Measurements from ENCODE around the gene ZNF578.
"Not testable (repeated sequence)": the region's sequence is repeated elsewhere in the genome, so short reads cannot be mapped to it uniquely, and the experiment has no call there.

ZNF578 gene

DNA sequence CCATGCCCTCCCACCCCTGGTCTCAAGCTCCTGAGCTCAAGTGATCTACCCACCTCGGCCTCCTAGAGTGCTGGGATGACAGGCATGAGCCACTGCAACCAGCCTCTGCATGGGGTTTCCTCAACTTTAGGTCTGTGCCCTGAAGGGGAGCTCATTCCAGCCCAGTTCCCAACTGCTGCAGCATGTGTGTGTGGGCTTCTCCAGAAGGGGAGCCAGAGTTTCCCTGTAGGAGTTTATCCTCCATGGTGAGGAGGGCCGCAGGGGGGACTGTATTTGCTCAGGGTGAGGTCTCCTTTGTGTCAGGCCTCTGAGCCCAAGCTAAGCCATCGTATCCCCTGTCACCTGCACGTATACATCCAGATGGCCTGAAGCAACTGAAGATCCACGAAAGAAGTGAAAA, 62.8 kb downstream of the ZNF578 start:
- no peak for DNase-seq

- DNase-seq, result no peak
Observed at GRCh38 chr19:52518646-52519045, 65.3 kb downstream of the ZNF578 start.

DNA sequence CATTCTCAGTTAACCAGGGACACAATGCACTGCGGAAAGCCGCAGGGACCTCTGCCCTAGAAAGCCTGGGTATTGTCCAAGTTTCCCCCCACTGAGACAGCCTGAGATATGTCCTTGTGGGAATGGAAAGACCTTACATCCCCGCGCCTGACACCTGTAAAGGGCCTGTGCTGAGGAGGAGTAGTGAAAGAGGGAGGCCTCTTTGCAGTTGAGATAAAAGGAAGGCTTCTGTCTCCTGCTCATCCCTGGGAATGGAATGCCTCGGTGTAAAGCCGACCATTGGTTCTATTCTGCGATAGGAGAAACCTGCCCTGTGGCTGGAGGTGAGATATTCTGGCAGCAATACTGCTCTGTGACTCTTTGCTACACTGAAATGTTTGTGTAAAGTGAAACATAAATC, 65.8 kb downstream of the ZNF578 start:
- not testable (repeated sequence) for DNase-seq

DNA sequence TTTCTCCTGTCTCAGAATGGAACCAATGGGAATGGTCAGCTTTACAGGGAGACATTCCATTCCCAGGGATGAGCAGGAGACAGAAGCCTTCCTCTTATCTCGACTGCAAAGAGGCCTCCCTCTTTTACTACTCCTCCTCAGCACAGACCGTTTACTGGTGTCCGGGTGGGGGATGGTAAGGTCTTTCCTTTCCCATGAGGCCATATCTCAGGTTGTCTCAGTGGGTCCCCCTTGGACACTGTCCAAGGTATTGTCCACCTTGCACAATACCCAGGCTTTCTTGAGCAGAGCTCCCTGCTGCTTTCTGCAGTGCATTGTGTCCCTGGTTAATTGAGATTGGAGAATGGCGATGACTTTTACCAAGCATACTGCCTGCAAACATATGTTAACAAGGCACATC, 66.7 kb downstream of the ZNF578 start:
- no peak for DNase-seq

DNA sequence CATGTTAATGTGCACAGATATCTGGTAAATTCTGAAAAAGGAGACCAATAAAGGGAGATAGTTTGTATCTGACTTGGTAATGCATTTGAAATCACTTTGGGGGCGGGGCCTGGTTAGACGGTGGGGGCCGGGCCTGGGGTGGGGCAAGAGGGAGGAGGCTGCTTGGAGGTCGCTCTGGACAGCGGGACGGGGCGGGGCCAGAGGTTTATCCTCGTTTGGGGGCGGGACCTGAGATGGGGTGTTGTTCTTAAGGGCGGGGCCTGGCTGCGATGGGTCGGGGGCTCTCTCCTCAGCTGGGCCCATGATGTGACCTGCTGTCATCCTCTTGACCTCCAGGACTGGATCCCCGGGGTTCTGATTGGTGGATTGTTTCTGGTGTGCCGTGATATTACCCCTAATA, 69.2 kb downstream of the ZNF578 start:
- DNase-seq, result no peak

DNA sequence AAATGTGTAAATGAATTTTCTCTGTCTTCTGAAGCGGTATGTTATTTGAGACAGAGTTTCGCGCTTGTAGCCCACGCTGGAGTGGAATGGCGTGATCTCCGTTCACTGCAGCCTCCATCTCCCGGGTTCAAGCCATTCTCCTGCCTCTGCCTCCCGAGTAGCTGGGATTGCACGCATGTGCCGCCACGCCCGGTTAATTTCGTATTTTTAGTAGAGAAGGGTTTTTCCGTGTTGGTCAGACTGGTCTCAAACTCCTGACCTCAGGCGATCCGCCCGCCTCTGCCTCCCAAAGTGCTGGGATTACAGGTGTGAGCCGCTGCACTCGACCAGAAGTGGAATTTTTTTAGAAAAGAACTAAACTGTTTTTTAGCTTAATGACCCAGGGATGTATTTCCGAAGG, 70.7 kb downstream of the ZNF578 start:
- no peak for DNase-seq

GRCh38 chr19:52527134-52527955, 74.0 kb downstream of the ZNF578 start, which contains the start of gene ZNF808:
TSS of gene ZNF808 (plus strand) at chr19:52527668. CDS start at chr19:52543285, 15,617 bp downstream.
- DNase-seq, result peak; percentile 89

- no peak for DNase-seq
Observed at GRCh38 chr19:52527956-52528351, 74.6 kb downstream of the ZNF578 start.

- DNase-seq, result no peak
Observed at GRCh38 chr19:52532480-52532879, 79.1 kb downstream of the ZNF578 start.

DNA sequence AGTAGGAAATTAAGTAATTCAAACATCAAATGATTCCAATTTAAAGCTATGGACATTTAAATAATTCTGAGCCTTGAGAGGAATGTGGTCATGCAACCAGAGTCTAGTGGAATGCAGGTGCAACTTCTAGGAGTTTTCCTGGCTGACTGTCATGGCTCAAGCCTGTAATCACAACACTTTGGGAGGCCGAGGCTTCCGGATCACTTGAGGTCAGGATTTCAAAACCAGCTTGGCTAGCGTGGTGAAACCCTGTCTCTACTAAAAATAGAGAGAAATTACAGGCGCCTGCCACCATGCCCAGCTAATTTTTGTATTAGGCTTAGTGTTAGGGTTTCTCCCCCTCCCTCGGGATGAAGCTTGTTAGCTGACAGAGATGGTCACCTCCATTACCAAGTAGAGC, 80.5 kb downstream of the ZNF578 start:
- DNase-seq, result no peak

GRCh38 chr19:52535385-52535770, 82.0 kb downstream of the ZNF578 start:
- DNase-seq, result not testable (repeated sequence)

DNA sequence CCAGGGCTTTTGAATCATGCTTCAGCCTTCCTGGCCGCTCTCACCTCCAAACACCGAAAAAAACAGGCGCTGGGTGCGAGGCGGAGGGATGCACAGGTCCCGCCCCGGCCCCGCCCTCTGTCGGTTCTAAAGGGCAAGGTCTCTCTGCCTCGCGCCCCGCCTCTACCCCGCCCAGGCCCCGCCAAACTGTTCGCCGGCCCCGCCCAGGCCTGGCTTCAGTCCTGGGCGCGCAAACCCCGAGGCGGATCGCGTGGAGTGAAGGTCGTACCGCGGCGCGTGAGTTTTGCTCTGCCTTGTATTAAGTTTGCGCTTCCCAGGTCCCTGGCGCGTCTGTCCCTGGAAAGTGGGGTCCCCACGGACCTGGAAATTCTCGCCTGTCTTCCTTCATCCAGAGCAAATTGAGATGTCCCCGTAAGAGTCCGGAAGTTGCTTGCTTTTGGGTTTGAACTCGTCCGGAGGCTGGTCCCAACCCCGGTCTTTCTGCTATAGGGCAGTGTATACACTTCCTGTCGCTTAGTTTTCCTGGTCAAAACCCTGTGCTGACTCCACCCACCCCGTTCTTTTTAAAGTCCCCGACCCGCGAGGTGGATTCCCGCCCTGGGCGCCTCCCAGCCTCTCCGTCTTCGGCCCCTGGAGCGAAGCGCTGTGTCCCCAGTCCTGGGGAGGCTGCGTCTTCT, 82.6 kb downstream of the ZNF578 start:
- peak; percentile 73 for DNase-seq

- DNase-seq, result no peak
Observed at GRCh38 chr19:52536448-52536800, 83.1 kb downstream of the ZNF578 start.

DNA sequence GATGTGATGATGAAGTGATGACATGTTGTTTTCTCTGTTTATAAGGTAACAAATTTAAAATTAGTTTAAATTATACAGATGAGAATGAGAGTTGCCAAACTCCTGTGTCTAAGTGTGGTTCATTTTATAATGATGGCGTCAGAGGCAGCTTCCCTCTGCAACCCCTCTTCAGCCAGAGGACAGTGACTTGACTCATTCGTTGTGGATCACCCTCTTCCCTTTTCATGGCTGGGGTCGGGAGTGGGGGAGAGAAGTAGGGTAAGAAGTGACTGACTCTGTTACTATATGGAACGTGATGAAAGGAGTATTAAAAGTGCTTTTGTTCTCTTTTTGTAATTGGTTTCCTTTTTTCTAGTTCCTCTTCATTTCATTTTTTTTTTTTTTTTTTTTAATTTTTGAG, 85.5 kb downstream of the ZNF578 start:
- DNase-seq, result not testable (repeated sequence)

GRCh38 chr19:52541176-52541575, 87.8 kb downstream of the ZNF578 start:
- DNase-seq, result not testable (repeated sequence)

GRCh38 chr19:52541608-52542007, 88.3 kb downstream of the ZNF578 start:
- DNase-seq, result no peak

DNA sequence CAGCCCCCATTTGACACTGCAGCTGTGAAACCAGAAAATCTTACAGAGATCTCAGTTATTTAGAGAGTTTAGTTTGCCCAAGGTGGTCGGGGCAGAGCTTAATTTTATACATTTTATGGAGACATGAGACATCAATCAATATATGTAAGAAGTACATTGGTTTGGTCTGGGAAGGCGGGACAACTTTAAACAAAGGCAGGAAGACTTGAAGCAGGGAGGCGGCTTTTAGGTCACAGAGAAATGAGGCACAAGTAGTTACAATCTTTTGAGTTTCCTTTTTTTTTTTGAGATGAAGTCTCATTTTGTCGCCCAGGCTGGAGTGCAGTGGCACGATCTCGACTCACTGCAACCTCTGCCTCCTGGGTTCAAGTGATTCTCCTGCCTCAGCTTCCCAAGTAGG, 89.2 kb downstream of the ZNF578 start:
- not testable (repeated sequence) for DNase-seq

DNA sequence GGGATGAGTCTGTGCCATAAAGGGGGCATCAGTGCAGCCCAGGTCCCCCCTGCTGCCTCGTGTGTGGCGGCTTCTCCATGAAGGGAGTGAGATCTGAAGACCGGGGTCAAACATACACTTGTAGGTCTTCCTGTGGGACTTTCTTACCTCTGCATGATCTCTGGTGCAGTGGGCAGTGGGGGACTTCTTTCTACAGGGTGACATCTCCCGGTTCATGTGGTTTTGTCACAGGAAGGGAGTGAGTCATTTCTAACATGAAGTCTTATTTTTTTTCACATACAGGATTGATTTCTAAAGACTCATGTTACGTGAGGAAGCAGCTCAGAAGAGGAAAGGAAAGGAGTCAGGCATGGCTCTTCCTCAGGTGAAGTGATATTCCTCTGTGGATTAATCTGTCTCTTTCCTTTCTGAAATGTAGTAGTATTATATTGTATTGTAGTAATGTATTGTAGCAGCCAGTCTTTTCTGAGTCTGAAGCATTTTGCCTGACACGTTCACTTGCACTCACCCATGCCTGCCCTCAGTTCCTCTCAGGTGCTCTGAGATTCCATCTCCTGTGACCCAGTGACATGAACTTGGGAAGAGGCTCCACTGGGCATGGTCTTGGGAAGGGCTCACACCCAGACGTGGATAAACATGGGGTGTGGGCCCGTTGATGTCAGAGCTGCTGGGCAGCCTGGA, 89.8 kb downstream of the ZNF578 start:
- no peak for DNase-seq

- DNase-seq, result no peak
Observed at GRCh38 chr19:52554216-52554971, 101.0 kb downstream of the ZNF578 start.

GRCh38 chr19:52557231-52557995, 104.1 kb downstream of the ZNF578 start:
- no peak for DNase-seq

DNA sequence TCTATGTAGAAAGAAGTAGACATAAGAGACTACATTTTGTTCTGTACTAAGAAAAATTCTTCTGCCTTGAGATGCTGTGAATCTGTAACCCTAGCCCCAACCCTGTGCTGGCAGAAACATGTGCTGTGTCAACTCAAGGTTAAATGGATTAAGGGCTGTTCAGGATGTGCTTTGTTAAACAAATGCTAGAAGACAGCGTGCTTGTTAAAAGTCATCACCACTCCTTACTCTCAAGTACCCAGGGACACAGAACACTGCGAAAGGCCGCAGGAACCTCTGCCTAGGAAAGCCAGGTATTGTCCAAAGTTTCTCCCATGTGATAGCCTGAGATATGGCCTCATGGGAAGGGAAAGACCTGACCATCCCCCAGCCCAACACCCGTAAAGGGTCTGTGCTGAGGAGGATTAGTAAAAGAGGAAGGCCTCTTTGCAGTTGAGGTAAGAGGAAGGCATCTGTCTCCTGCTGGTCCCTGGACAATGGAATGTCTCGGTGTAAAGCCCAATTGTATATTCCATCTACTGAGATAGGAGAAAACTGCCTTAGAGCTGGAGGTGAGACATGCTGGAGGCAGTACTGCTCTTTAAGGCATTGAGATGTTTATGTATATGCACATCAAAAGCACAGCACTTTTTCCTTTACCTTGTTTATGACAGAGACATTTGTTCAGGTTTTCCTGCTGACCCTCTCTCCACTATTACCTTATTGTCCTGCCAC, 105.5 kb downstream of the ZNF578 start:
- not testable (repeated sequence) for DNase-seq

Data from fibroblast of skin of abdomen (primary cell).